K562 (cell line): ENCODE measurements around the gene COL23A1. TPM values are rescaled to one million over a fixed set of nuclear protein-coding genes. Genes with fewer than 3 reads are reported as not detected.
A peak's percentile ranks its signal among the peaks of the same experiment; 100 is the strongest.

Source experiments
- ATAC-seq: fragments of 200-7000 bp; cut with Tn5 transposase; 3 replicates; pipeline ENCODE4 v1.9.1; 2020; ENCODE audit warnings: moderate library complexity
- BruUV-seq: library from RNA; stranded (reverse); fragments of 400-500 nt; replicated peaks from 2 replicates; lab custom pipeline; 2021; lab: Mats Ljungman, UMichigan
- CTCF ChIA-PET: fragments of 300-600 bp; formaldehyde crosslinking; extraction: SDS; loops from one replicate; lab custom pipeline; 2021; ENCODE audit warnings: low intra/inter-chr PET ratio; lab: Yijun Ruan, JAX
- POLR2A ChIA-PET: fragments of 300-600, 350-650 bp; sonication (Branson Sonifier 250); formaldehyde crosslinking; extraction: SDS; loops from one replicate; lab custom pipeline; 2021; ENCODE audit warnings: antibody characterized with exemption, inconsistent platforms; lab: Yijun Ruan, JAX
- DNase-seq, 4 experiments: peaks; one replicate each; pipeline versions ENCODE4 v3.0.0 to v3.0.0-alpha.2; 2011 to 2018; ENCODE audit warnings: low spot score in 3 of 4, mixed read lengths in 3 of 4; ENCODE audit errors: extremely low read depth in 1 of 4
- FAIRE-seq: peaks from 2 replicates; lab custom pipeline; 2011; peaks lifted over from hg19 to GRCh38; lab: Jason Lieb, UNC
- H2AFZ ChIP-seq: 2 replicates; pipeline ENCODE4 v1.6.0; 2011; ENCODE audit warnings: low read depth, low read length, control low read depth, inconsistent platforms
- H3K27ac ChIP-seq: fragments of 200-600 bp; 3 replicates; pipeline ENCODE4 v1.8.0; 2011; ENCODE audit warnings: low read depth, mild to moderate bottlenecking, control low read depth, inconsistent platforms, low read length, moderate library complexity, mixed read lengths; ENCODE audit errors: extremely low read depth
- H3K27me3 ChIP-seq, 2 experiments: fragments of 300-600 bp in 1 of 2; 2 replicates in 1 of 2; 3 replicates in 1 of 2; pipeline versions ENCODE4 v1.6.0 to v1.8.0; 2011; ENCODE audit warnings: inconsistent platforms in 2 of 2, low read length in 2 of 2, mild to moderate bottlenecking in 1 of 2, mixed read lengths in 1 of 2, moderate library complexity in 1 of 2; ENCODE audit not compliant: control insufficient read depth in 2 of 2, insufficient read depth in 2 of 2
- H3K36me3 ChIP-seq: fragments of 300-600 bp; 3 replicates; pipeline ENCODE4 v1.8.0; 2011; ENCODE audit warnings: mild to moderate bottlenecking, low read length, inconsistent platforms; ENCODE audit not compliant: control insufficient read depth, insufficient read depth
- H3K4me1 ChIP-seq, 2 experiments: fragments of 200-600 bp in 1 of 2; replicated peaks in 1 of 2; 2 replicates in 1 of 2; 3 replicates in 1 of 2; pipeline versions ENCODE4 v1.5.1 to v1.8.0; 2011; ENCODE audit warnings: inconsistent platforms in 2 of 2, low read length in 2 of 2, mild to moderate bottlenecking in 1 of 2, mixed read lengths in 1 of 2, moderate library complexity in 1 of 2; ENCODE audit not compliant: control insufficient read depth in 2 of 2, insufficient read depth in 2 of 2
- H3K4me2 ChIP-seq: 2 replicates; pipeline ENCODE4 v1.6.1; 2011; ENCODE audit warnings: low read length, control low read depth, inconsistent platforms, mixed read lengths; ENCODE audit not compliant: insufficient read depth
- H3K4me3 ChIP-seq: fragments of 200-600 bp; sonication (generic), shearing (Covaris generic); 2 replicates; pipeline ENCODE4 v1.5.1; 2016; ENCODE audit warnings: control low read depth, inconsistent platforms
- H3K79me2 ChIP-seq: fragments of 200-600 bp; 3 replicates; pipeline ENCODE4 v1.8.0; 2011; ENCODE audit warnings: low read length, inconsistent platforms; ENCODE audit not compliant: control insufficient read depth, insufficient read depth
- H3K9ac ChIP-seq, 2 experiments: 2 replicates each; pipeline versions ENCODE4 v1.6.0 to v1.6.1; 2011; ENCODE audit warnings: low read depth in 2 of 2, low read length in 2 of 2, control low read depth in 1 of 2, inconsistent platforms in 1 of 2, mild to moderate bottlenecking in 1 of 2, mixed read lengths in 1 of 2; ENCODE audit not compliant: insufficient read depth in 1 of 2
- H3K9me1 ChIP-seq: one replicate; pipeline ENCODE4 v1.6.0; 2011; ENCODE audit warnings: inconsistent platforms, mild to moderate bottlenecking, low read length, moderate library complexity; ENCODE audit not compliant: control insufficient read depth, insufficient read depth
- H3K9me3 ChIP-seq: replicated peaks from 2 replicates; pipeline ENCODE4 v1.5.1; 2011; ENCODE audit warnings: low read depth, low read length, inconsistent platforms; ENCODE audit not compliant: control insufficient read depth, insufficient read depth
- H4K20me1 ChIP-seq: replicated peaks from 2 replicates; pipeline ENCODE4 v1.6.1; 2011; ENCODE audit warnings: low read length, inconsistent platforms, mixed read lengths; ENCODE audit not compliant: control insufficient read depth, insufficient read depth
- CBFA2T2 ChIP-seq: fragments of 450-650 bp; conservative IDR thresholded peaks from 2 replicates; pipeline ENCODE4 v1.6.1; 2017; ENCODE audit warnings: mild to moderate bottlenecking
- DPF2 ChIP-seq: fragments of 450-650 bp; IDR thresholded peaks from 2 replicates; pipeline ENCODE4 v1.6.1; 2016
- FOSL1 ChIP-seq: fragments of 200-800 bp; sonication (Bioruptor generic); conservative IDR thresholded peaks from 2 replicates; pipeline ENCODE4 v1.6.1; 2016; ENCODE audit warnings: missing genetic modification characterization, missing compliant biosample characterization
- IFI16 ChIP-seq: fragments of 250-450 bp; sonication (Bioruptor Pico); IDR thresholded peaks from 2 replicates; pipeline ENCODE4 v2.1.2; 2022; ENCODE audit warnings: mild to moderate bottlenecking, inconsistent platforms
- MYBL2 ChIP-seq, 2 experiments: fragments of 450-650 bp in 1 of 2; sonication (generic) in 1 of 2; formaldehyde crosslinking in 1 of 2; IDR thresholded peaks; 2 replicates each; pipeline versions ENCODE4 v1.6.1 to v1.8.1; 2017 to 2022; ENCODE audit warnings: borderline replicate concordance in 1 of 2, inconsistent platforms in 1 of 2, low read depth in 1 of 2, mild to moderate bottlenecking in 1 of 2, missing genetic modification reagents in 1 of 2, moderate library complexity in 1 of 2
- NFIC ChIP-seq: fragments of 450-650 bp; IDR thresholded peaks from 2 replicates; pipeline ENCODE4 v1.6.1; 2017; ENCODE audit warnings: mild to moderate bottlenecking, inconsistent platforms
- OTX1 ChIP-seq: fragments of 450-650 bp; formaldehyde crosslinking; IDR thresholded peaks from 2 replicates; pipeline ENCODE4 v1.4.0; 2022; ENCODE audit warnings: mild to moderate bottlenecking
- ZNF134 ChIP-seq: fragments of 250-450 bp; sonication (Bioruptor Pico); conservative IDR thresholded peaks from 2 replicates; pipeline ENCODE4 v1.4.0; 2020
- ZNF140 ChIP-seq: fragments of 250-450 bp; sonication (Bioruptor Pico); IDR thresholded peaks from 2 replicates; pipeline ENCODE4 v1.8.0; 2021; ENCODE audit warnings: moderate library complexity, mild to moderate bottlenecking, inconsistent platforms
- ZNF174 ChIP-seq: fragments of 250-450 bp; sonication (Bioruptor Pico); IDR thresholded peaks from 2 replicates; pipeline ENCODE4 v1.4.0; 2020; ENCODE audit warnings: mild to moderate bottlenecking
- WGBS: fragments of 100-300 bp; shearing (Covaris generic); methylation state at CpG from one replicate; pipeline ENCODE4 v1.1.6; 2016; ENCODE audit warnings: low coverage, mixed read lengths; ENCODE audit not compliant: insufficient coverage; ENCODE audit errors: missing lambda C conversion rate; 5-methylcytosine and 5-hydroxymethylcytosine counted together
- in situ Hi-C: fragments of 300-500 bp; cut with MboI; formaldehyde crosslinking; loops from 4 replicates; pipeline ENCODE4 v1.15.0; 2018; ENCODE audit warnings: inconsistent platforms, mixed read lengths
- intact Hi-C: fragments of 100-400 bp; cut with micrococcal nuclease; formaldehyde crosslinking; loops from 2 replicates; pipeline ENCODE4 v1.14.2; 2022
- polyA plus RNA-seq, 8 experiments: library from polyadenylated mRNA; depleted of rRNA in 4 of 8; stranded (reverse) in 5 of 8; unstranded in 3 of 8; fragments of >200 nt; fragmentation: Nextera tagmentation in 2 of 8; fragmentation: Illumina TruSeq in 1 of 8; extraction: Ambion mirVana in 2 of 8; extraction: Trizol in 1 of 8; gene quantifications; 2 replicates each; pipeline versions ENCODE4 v1.2.1 to v1.2.3, GENCODE V29; 2011 to 2014; ENCODE audit warnings: inconsistent platforms in 1 of 8, missing spikeins in 1 of 8
- total RNA-seq, 7 experiments: library from RNA; depleted of rRNA in 6 of 7; stranded (reverse); fragments of >200 nt in 6 of 7; fragmentation: Illumina TruSeq in 2 of 7; extraction: Trizol in 2 of 7; gene quantifications; 2 replicates each; pipeline versions ENCODE4 v1.2.1 to v1.2.3, GENCODE V29; 2011 to 2021; ENCODE audit warnings: low replicate concordance in 1 of 7
- TF ChIP-seq, protein P1 (sequence below): fragments of 450-650 bp; IDR thresholded peaks from 2 replicates; pipeline ENCODE4 v1.6.1; 2018; ENCODE audit not compliant: partially characterized antibody
- TF ChIP-seq, protein P2 (sequence below), 2 experiments: fragments of 200-800 bp in 1 of 2; sonication (Bioruptor generic) in 1 of 2; sonication (generic) in 1 of 2; formaldehyde crosslinking in 1 of 2; IDR thresholded peaks in 1 of 2; conservative IDR thresholded peaks in 1 of 2; 2 replicates each; pipeline versions ENCODE4 v1.5.0 to v1.6.1; 2016 to 2020; ENCODE audit warnings: missing compliant biosample characterization in 1 of 2, missing genetic modification characterization in 1 of 2, missing genetic modification reagents in 1 of 2
- TF ChIP-seq, protein P3 (sequence below), 2 experiments: fragments of 450-650 bp in 1 of 2; sonication (generic) in 1 of 2; formaldehyde crosslinking; conservative IDR thresholded peaks; 2 replicates each; pipeline versions ENCODE4 v1.4.0 to v1.8.1; 2020 to 2022; ENCODE audit warnings: mild to moderate bottlenecking in 1 of 2, missing genetic modification reagents in 1 of 2
- TF ChIP-seq, protein P4 (sequence below): sonication (generic); formaldehyde crosslinking; IDR thresholded peaks from 2 replicates; pipeline ENCODE4 v1.8.0; 2022; ENCODE audit warnings: mild to moderate bottlenecking, low read depth, missing genetic modification reagents

The COL23A1 gene
- total and polyA plus RNA-seq, 9 of the 15 experiments (the other 6 are each of a cell fraction or from before 2014, with no cell fraction given), result 0.09 TPM; not detected in 8

DNA sequence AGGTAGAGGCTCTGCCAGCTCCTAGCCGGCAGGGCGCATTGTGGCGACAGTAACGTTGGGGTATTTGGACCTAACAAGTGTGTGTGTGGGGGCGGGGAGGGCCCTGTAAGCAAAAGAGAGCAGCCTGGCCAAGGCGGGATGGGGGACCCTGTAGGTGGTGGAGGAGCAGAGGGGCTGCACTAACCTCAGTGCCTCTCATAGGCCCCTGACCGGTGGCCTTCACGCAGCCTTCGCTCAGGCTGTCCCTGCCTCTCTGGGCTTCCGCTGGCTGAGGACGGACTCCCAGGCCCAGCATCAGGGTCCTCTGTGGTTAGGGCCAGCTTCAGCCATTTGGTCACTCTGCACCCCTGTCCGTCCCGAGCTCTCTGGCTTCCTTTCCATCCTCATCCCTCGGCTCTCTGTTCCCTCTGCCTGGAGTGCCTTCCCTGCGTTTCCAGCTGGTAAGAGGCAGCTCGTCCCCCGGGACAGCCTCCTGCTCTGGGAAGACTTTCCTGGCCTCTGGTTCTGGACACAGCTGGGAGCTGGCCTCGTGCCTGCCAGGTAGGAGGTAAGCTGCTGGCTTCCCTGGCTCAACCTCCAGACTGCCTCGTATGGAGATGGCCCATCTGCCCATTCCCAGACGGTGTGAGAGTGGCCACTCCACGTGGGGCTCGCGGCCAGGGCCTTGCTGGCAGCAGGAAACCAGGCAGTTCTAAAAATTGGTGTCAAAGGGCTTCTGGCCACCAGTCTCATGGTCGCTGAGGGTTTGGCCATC lies 318.3 kb downstream of the COL23A1 start:
- intact Hi-C loops (no loop called here), in situ Hi-C loops (no loop called here)
- no peak; the same call in 2 of the 3 replicates for ATAC-seq
- ChIA-PET CTCF (no interaction called here), POLR2A (interaction anchor here (1.2 kb wide), 1 partner anchor 17 kb away, joined by 4 read pairs; no protein-coding TSS in a partner anchor)
- DNase-seq, result no peak
- Histone ChIP-seq H3K79me2 (no peaks in the 10 kb centered on the region), H3K4me3 (no peak overlapping the region), H3K27ac (no peak overlapping the region), H3K9me3 (peaks cover 4% of the 10 kb centered on the region; the same call in 1 of the 2 replicates), H4K20me1 (no peaks in the 10 kb centered on the region), H3K4me2 (no peak overlapping the region), H3K9ac (peak overlapping the region in 1 of 2 experiments; percentile 17; a peak in 1 of 4 replicates), H3K4me1 (peaks cover 0 to 6% of the 10 kb centered on the region in 2 experiments; a peak in 1 of 5 replicates), H3K36me3 (no peaks in the 10 kb centered on the region), H3K9me1 (no peaks in the 10 kb centered on the region), H2AFZ (no peak overlapping the region), H3K27me3 (peaks cover 26 to 88% of the 10 kb centered on the region in 2 experiments; a peak in 4 of 5 replicates)
- FAIRE-seq, result no peak
- no TSS peak for BruUV-seq
- 21% methylated on average over 24 of the region's 24 CpGs for WGBS
- TF ChIP-seq FOSL1 (tag) (no peak), NFIC (no peak), ZNF174 (no peak), MYBL2 (IDR thresholded peaks at IDR 0.05; ENCODE audit: low read depth) (no peak), MYBL2 (CRISPR knock-in tag; IDR thresholded peaks at IDR 0.05; ENCODE audit: borderline replicate concordance) (no peak), ZNF134 (CRISPR knock-in tag) (no peak), DPF2 (no peak), OTX1 (CRISPR knock-in tag) (no peak), ZNF140 (no peak), IFI16 (CRISPR knock-in tag) (no peak), CBFA2T2 (no peak)
- TF ChIP-seq, protein P1, sequence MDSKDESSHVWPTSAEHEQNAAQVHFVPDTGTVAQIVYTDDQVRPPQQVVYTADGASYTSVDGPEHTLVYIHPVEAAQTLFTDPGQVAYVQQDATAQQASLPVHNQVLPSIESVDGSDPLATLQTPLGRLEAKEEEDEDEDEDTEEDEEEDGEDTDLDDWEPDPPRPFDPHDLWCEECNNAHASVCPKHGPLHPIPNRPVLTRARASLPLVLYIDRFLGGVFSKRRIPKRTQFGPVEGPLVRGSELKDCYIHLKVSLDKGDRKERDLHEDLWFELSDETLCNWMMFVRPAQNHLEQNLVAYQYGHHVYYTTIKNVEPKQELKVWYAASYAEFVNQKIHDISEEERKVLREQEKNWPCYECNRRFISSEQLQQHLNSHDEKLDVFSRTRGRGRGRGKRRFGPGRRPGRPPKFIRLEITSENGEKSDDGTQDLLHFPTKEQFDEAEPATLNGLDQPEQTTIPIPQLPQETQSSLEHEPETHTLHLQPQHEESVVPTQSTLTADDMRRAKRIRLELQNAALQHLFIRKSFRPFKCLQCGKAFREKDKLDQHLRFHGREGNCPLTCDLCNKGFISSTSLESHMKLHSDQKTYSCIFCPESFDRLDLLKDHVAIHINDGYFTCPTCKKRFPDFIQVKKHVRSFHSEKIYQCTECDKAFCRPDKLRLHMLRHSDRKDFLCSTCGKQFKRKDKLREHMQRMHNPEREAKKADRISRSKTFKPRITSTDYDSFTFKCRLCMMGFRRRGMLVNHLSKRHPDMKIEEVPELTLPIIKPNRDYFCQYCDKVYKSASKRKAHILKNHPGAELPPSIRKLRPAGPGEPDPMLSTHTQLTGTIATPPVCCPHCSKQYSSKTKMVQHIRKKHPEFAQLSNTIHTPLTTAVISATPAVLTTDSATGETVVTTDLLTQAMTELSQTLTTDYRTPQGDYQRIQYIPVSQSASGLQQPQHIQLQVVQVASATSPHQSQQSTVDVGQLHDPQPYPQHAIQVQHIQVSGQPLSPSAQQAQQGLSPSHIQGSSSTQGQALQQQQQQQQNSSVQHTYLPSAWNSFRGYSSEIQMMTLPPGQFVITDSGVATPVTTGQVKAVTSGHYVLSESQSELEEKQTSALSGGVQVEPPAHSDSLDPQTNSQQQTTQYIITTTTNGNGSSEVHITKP, result no peak
- TF ChIP-seq, protein P2, sequence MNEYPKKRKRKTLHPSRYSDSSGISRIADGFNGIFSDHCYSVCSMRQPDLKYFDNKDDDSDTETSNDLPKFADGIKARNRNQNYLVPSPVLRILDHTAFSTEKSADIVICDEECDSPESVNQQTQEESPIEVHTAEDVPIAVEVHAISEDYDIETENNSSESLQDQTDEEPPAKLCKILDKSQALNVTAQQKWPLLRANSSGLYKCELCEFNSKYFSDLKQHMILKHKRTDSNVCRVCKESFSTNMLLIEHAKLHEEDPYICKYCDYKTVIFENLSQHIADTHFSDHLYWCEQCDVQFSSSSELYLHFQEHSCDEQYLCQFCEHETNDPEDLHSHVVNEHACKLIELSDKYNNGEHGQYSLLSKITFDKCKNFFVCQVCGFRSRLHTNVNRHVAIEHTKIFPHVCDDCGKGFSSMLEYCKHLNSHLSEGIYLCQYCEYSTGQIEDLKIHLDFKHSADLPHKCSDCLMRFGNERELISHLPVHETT (CRISPR knock-in tag; conservative IDR thresholded peaks at IDR 0.05 in 1 of 2, IDR thresholded peaks at IDR 0.05 in 1 of 2), result no peak
- TF ChIP-seq, protein P3, sequence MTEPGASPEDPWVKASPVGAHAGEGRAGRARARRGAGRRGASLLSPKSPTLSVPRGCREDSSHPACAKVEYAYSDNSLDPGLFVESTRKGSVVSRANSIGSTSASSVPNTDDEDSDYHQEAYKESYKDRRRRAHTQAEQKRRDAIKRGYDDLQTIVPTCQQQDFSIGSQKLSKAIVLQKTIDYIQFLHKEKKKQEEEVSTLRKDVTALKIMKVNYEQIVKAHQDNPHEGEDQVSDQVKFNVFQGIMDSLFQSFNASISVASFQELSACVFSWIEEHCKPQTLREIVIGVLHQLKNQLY (CRISPR knock-in tag; conservative IDR thresholded peaks at IDR 0.05), result no peak
- TF ChIP-seq, protein P4, sequence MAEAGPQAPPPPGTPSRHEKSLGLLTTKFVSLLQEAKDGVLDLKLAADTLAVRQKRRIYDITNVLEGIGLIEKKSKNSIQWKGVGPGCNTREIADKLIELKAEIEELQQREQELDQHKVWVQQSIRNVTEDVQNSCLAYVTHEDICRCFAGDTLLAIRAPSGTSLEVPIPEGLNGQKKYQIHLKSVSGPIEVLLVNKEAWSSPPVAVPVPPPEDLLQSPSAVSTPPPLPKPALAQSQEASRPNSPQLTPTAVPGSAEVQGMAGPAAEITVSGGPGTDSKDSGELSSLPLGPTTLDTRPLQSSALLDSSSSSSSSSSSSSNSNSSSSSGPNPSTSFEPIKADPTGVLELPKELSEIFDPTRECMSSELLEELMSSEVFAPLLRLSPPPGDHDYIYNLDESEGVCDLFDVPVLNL (CRISPR knock-in tag), result no peak
